ENCODE measurements around the gene CYBC1.

The CYBC1 gene

GRCh38 chr17:82440991-82441627 lies 9.4 kb downstream of the CYBC1 start:
- Histone ChIP-seq H3K27me3 (no peaks in the 10 kb centered on the region), H3K4me3 (ENCODE audit: low read depth, low read length) (no peak overlapping the region), H3K36me3 (no peaks in the 10 kb centered on the region; the same call in none of the 2 replicates), H3K9me3 (no peaks in the 10 kb centered on the region), H3K4me1 (peaks cover 10% of the 10 kb centered on the region)
- DNase-seq = peak; percentile 52
- no peak for TF ChIP-seq CTCF (IDR thresholded peaks at IDR 0.05; ENCODE audit: low read depth, low read length)

- Histone ChIP-seq H3K4me3 (ENCODE audit: low read depth, low read length) (no peak overlapping the region), H3K27me3 (no peaks in the 10 kb centered on the region), H3K9me3 (no peaks in the 10 kb centered on the region), H3K36me3 (no peaks in the 10 kb centered on the region; the same call in none of the 2 replicates), H3K4me1 (peaks cover 10% of the 10 kb centered on the region)
- no peak for TF ChIP-seq CTCF (IDR thresholded peaks at IDR 0.05; ENCODE audit: low read depth, low read length)
- DNase-seq = no peak
Measured at GRCh38 chr17:82440469-82440981, 10.0 kb downstream of the CYBC1 start.

GRCh38 chr17:82439829-82440365 lies 10.7 kb downstream of the CYBC1 start:
- no peak for TF ChIP-seq CTCF (IDR thresholded peaks at IDR 0.05; ENCODE audit: low read depth, low read length)
- H3K9me3 ChIP-seq = no peaks in the 10 kb centered on the region
- peaks cover 7% of the 10 kb centered on the region for H3K4me1 ChIP-seq
- no peak overlapping the region for H3K4me3 ChIP-seq (ENCODE audit: low read depth, low read length)
- no peaks in the 10 kb centered on the region; the same call in none of the 2 replicates for H3K36me3 ChIP-seq
- DNase-seq = no peak
- no peaks in the 10 kb centered on the region for H3K27me3 ChIP-seq

GRCh38 chr17:82439194-82439828 lies 11.2 kb downstream of the CYBC1 start:
- H3K36me3 ChIP-seq = no peaks in the 10 kb centered on the region; the same call in none of the 2 replicates
- H3K9me3 ChIP-seq = no peaks in the 10 kb centered on the region
- H3K4me3 ChIP-seq (ENCODE audit: low read depth, low read length) = no peak overlapping the region
- peaks cover 7% of the 10 kb centered on the region for H3K4me1 ChIP-seq
- no peak for TF ChIP-seq CTCF (IDR thresholded peaks at IDR 0.05; ENCODE audit: low read depth, low read length)
- DNase-seq = no peak
- no peaks in the 10 kb centered on the region for H3K27me3 ChIP-seq

GRCh38 chr17:82438401-82439193 lies 12.0 kb downstream of the CYBC1 start:
- Histone ChIP-seq H3K36me3 (no peaks in the 10 kb centered on the region; the same call in none of the 2 replicates), H3K27me3 (no peaks in the 10 kb centered on the region), H3K4me1 (peaks cover 7% of the 10 kb centered on the region), H3K9me3 (no peaks in the 10 kb centered on the region), H3K4me3 (ENCODE audit: low read depth, low read length) (no peak overlapping the region)
- no peak for TF ChIP-seq CTCF (IDR thresholded peaks at IDR 0.05; ENCODE audit: low read depth, low read length)
- DNase-seq = no peak
